Measurements from ENCODE around the gene EXOC6B. TPM values are rescaled to one million over a fixed set of nuclear protein-coding genes. Genes with fewer than 3 reads are reported as not detected.

Gene EXOC6B
- total and polyA plus RNA-seq, 9 of the 15 experiments (the other 6 are each of a cell fraction or from before 2014, with no cell fraction given), result 0.28 to 4.2 (median 2.0) TPM

DNA sequence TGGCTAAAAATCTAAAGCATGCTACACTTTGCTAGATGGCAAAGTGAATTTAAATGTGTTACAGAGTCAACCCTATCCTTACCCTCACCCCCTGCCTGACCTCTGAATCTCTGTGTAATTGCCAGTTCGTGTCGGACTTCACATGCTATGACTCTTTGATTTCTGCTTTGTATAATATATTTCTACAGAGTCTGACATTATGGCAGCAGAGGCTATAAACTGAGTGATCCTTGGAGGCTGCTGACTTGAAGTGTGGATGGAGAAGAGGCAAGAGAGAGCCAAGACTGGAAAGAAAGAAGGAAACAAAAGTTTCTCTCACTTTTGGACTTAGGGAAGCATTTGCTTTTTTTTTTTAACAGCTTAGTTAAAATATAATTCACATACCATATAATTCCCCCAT, 588.3 kb downstream of the EXOC6B start (continued):
- TF ChIP-seq CC2D1A (IDR thresholded peaks at IDR 0.05), result no peak
- no peak for TF ChIP-seq EP300 (IDR thresholded peaks at IDR 0.05; ENCODE audit: low read length)
- no peak for TF ChIP-seq CREB1 (IDR thresholded peaks at IDR 0.05)
- TF ChIP-seq CREB1 (CRISPR knock-in tag; IDR thresholded peaks at IDR 0.05), result no peak
- TF ChIP-seq CHD2 (IDR thresholded peaks at IDR 0.05; ENCODE audit: low read depth, low read length), result no peak
- no peak for TF ChIP-seq MECOM (CRISPR knock-in tag; IDR thresholded peaks at IDR 0.05)

DNA sequence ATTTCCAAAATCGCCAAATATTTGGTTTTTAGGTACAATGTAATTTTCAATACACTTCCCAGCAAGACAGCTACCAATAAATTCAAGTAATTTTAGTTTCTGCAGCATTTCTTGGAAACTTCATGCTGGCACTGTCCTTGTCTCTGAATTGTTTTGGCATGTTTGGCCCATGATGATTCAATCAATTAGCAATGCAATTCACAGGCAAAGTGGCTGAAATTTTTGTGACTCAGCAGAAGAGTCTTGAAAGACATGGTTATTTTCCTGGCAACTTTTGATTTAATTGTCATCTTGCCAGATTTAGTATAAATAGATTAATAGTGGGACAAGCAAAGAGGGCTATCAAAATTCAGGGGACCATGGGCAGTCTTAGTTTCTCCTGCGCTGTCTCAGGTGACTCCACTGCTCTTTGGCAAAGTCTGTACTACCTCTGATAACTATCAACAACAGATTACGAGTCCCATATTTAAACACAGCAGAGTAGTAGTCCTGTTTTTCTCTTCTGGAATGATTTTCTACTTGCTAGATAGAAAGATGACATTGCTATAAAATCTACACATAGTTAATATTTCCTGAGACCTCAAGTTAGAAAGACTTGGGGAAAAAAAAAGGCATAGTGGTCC, 589.3 kb downstream of the EXOC6B start:
- H3K4me1 ChIP-seq (replicated peaks in 1 of 2; ENCODE audit: control insufficient read depth in 2 of 2, insufficient read depth in 2 of 2, low read length in 2 of 2), result no peaks in the 10 kb centered on the region
- H4K20me1 ChIP-seq (replicated peaks; ENCODE audit: control insufficient read depth, insufficient read depth, low read length), result no peaks in the 10 kb centered on the region
- intact Hi-C loops (cut with micrococcal nuclease), result no loop called here
- BruUV-seq (replicated peaks), result no TSS peak
- no peak for DNase-seq (ENCODE audit: extremely low read depth in 1 of 4, low spot score in 3 of 4)
- ChIA-PET POLR2A (no interaction called here), CTCF (ENCODE audit: low intra/inter-chr PET ratio) (no interaction called here)
- no peak for ATAC-seq
- FAIRE-seq, result no peak
- H3K27ac ChIP-seq (ENCODE audit: extremely low read depth, low read depth, low read length), result no peak overlapping the region
- H3K36me3 ChIP-seq (ENCODE audit: control insufficient read depth, insufficient read depth, low read length), result no peaks in the 10 kb centered on the region
- H3K4me2 ChIP-seq (ENCODE audit: insufficient read depth, low read length), result no peak overlapping the region
- H3K9me3 ChIP-seq (replicated peaks; ENCODE audit: control insufficient read depth, insufficient read depth, low read depth, low read length), result no peaks in the 10 kb centered on the region
- 0% methylated on average over 3 of the region's 3 CpGs for WGBS (ENCODE audit: insufficient coverage, low coverage, missing lambda C conversion rate)
- no peak overlapping the region for H2AFZ ChIP-seq (ENCODE audit: low read depth, low read length)
- H3K9ac ChIP-seq (ENCODE audit: insufficient read depth in 1 of 2, low read depth in 2 of 2, low read length in 2 of 2), result no peak overlapping the region
- peaks cover 0 to 7% of the 10 kb centered on the region in 2 experiments; a peak in 2 of 5 replicates for H3K27me3 ChIP-seq (ENCODE audit: control insufficient read depth in 2 of 2, insufficient read depth in 2 of 2, low read length in 2 of 2)
- in situ Hi-C loops (cut with MboI), result no loop called here
- TF ChIP-seq TRIM28 (IDR thresholded peaks at IDR 0.05) (no peak), KLF13 (tag; IDR thresholded peaks at IDR 0.05; ENCODE audit: borderline replicate concordance, low read depth) (no peak), WHSC1 (IDR thresholded peaks at IDR 0.05; ENCODE audit: low read length) (no peak), CBX8 (IDR thresholded peaks at IDR 0.05; ENCODE audit: borderline replicate concordance, extremely low read depth, low read depth, low read length, poor library complexity, severe bottlenecking) (no peak), PHB (CRISPR knock-in tag; IDR thresholded peaks at IDR 0.05) (no peak), ZNF212 (CRISPR knock-in tag; IDR thresholded peaks at IDR 0.05) (no peak), NCOA4 (IDR thresholded peaks at IDR 0.05; ENCODE audit: partially characterized antibody) (no peak), KLF16 (IDR thresholded peaks at IDR 0.05) (no peak), NEUROD1 (IDR thresholded peaks at IDR 0.05; ENCODE audit: borderline replicate concordance, low read depth, low read length, partially characterized antibody) (no peak)
- TF ChIP-seq, protein P1, sequence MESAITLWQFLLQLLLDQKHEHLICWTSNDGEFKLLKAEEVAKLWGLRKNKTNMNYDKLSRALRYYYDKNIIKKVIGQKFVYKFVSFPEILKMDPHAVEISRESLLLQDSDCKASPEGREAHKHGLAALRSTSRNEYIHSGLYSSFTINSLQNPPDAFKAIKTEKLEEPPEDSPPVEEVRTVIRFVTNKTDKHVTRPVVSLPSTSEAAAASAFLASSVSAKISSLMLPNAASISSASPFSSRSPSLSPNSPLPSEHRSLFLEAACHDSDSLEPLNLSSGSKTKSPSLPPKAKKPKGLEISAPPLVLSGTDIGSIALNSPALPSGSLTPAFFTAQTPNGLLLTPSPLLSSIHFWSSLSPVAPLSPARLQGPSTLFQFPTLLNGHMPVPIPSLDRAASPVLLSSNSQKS (CRISPR knock-in tag; IDR thresholded peaks at IDR 0.05), result no peak
- TF ChIP-seq, protein P2, sequence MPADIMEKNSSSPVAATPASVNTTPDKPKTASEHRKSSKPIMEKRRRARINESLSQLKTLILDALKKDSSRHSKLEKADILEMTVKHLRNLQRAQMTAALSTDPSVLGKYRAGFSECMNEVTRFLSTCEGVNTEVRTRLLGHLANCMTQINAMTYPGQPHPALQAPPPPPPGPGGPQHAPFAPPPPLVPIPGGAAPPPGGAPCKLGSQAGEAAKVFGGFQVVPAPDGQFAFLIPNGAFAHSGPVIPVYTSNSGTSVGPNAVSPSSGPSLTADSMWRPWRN (IDR thresholded peaks at IDR 0.05; ENCODE audit: low read depth), result no peak
- no peaks in the 10 kb centered on the region for H3K9me1 ChIP-seq (ENCODE audit: control insufficient read depth, insufficient read depth, low read length)
- H3K4me3 ChIP-seq, result no peak overlapping the region
- no peaks in the 10 kb centered on the region for H3K79me2 ChIP-seq (ENCODE audit: control insufficient read depth, insufficient read depth, low read length)

Measured in K562 (cell line).